Chondrocyte (in vitro differentiated cells): ENCODE measurements around the gene ALCAM. TPM values are rescaled to one million over a fixed set of nuclear protein-coding genes. Genes with fewer than 3 reads are reported as not detected.

Source experiments
- DNase-seq: peaks from one replicate; pipeline ENCODE4 v3.0.0; 2021; ENCODE audit warnings: mixed read lengths, low spot score
- H3K27ac Mint-ChIP-seq: one replicate; pipeline ENCODE4 v1.8.0; 2021; ENCODE audit warnings: mild to moderate bottlenecking, moderate library complexity, mixed read lengths; ENCODE audit not compliant: unreplicated experiment
- H3K27me3 Mint-ChIP-seq: 2 replicates; pipeline ENCODE4 v1.8.0; 2021; ENCODE audit warnings: low read depth, mixed read lengths
- H3K36me3 Mint-ChIP-seq: 2 replicates; pipeline ENCODE4 v1.8.0; 2021; ENCODE audit warnings: low read depth, mixed read lengths
- H3K4me1 Mint-ChIP-seq: 2 replicates; pipeline ENCODE4 v1.8.0; 2021; ENCODE audit warnings: low read depth, mild to moderate bottlenecking, mixed read lengths
- H3K4me3 Mint-ChIP-seq: one replicate; pipeline ENCODE4 v1.8.0; 2021; ENCODE audit warnings: mild to moderate bottlenecking, moderate library complexity, mixed read lengths; ENCODE audit not compliant: unreplicated experiment
- H3K9me3 Mint-ChIP-seq: 2 replicates; pipeline ENCODE4 v1.8.0; 2021; ENCODE audit warnings: low read depth, mixed read lengths
- CTCF ChIP-seq: fragments of 200-600 bp; sonication (generic); IDR thresholded peaks from 2 replicates; pipeline ENCODE4 v1.5.0; 2021; ENCODE audit warnings: antibody characterized with exemption, mild to moderate bottlenecking, moderate library complexity
- total RNA-seq: library from RNA; stranded (reverse); gene quantifications from 3 replicates; pipeline ENCODE4 v1.2.1, GENCODE V29; 2021

Gene ALCAM
- total RNA-seq, 1 donor from 2014 or later: 270 TPM

DNA sequence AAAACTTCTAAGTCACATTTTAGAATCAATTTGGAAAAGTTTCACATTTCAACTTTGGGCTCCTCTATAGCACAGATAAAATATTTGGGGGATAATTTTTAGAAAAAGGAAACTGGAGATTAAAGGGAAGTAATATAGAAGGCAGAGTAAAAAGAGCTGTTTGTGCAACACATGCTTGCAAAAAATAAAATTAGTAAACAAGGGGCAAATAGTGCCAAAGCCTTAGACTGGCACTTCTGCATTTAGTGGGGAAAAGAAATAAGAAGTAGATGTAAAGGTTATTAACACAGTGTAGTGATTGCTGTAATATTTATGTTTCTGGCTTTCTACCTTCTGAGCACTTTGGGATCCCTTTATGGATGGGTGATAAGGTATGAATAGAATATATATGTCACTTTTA is 255.5 kb downstream of the ALCAM start:
- DNase-seq: no peak
- no peaks in the 10 kb centered on the region for H3K9me3 Mint-ChIP-seq
- no peaks in the 10 kb centered on the region for H3K36me3 Mint-ChIP-seq
- no peak overlapping the region for H3K27ac Mint-ChIP-seq
- H3K4me3 Mint-ChIP-seq: no peak overlapping the region
- H3K27me3 Mint-ChIP-seq: no peaks in the 10 kb centered on the region
- peaks cover 8% of the 10 kb centered on the region for H3K4me1 Mint-ChIP-seq
- no peak for TF ChIP-seq CTCF
